SU-DHL-6 (cell line): ENCODE results near the gene RC3H1.

Source experiments
- H2AFZ ChIP-seq: fragments of 200-600 bp; sonication (generic); 2 replicates; pipeline ENCODE4 v1.6.1; 2014; ENCODE audit warnings: low read depth, mild to moderate bottlenecking, moderate library complexity, mixed read lengths, antibody characterized with exemption, low read length; ENCODE audit not compliant: severe bottlenecking
- H3F3A ChIP-seq: fragments of 200-600 bp; shearing (Covaris generic); 2 replicates; pipeline ENCODE4 v1.6.0; 2016; ENCODE audit warnings: antibody characterized with exemption, mild to moderate bottlenecking; ENCODE audit not compliant: insufficient read depth
- H3K27ac ChIP-seq: fragments of 200-600 bp; sonication (generic); 2 replicates; pipeline ENCODE4 v1.5.1; 2016; ENCODE audit warnings: low read depth, mild to moderate bottlenecking, low read length, moderate library complexity, mixed read lengths
- H3K27me3 ChIP-seq: fragments of 200-600 bp; sonication (generic), shearing (Covaris generic); 2 replicates; pipeline ENCODE4 v1.6.0; 2014; ENCODE audit warnings: mild to moderate bottlenecking, low read length
- H3K36me3 ChIP-seq: fragments of 200-600 bp; sonication (generic); 2 replicates; pipeline ENCODE4 v1.6.1; 2014; ENCODE audit warnings: mild to moderate bottlenecking, low read length, mixed read lengths
- H3K4me2 ChIP-seq: fragments of 300-600, 200-600 bp; shearing (Covaris generic), sonication (generic); 2 replicates; pipeline ENCODE4 v1.6.0; 2014; ENCODE audit warnings: low read length, low read depth, mild to moderate bottlenecking; ENCODE audit not compliant: poor library complexity, severe bottlenecking
- H3K4me3 ChIP-seq: fragments of 200-600 bp; sonication (generic); 2 replicates; pipeline ENCODE4 v1.5.1; 2014; ENCODE audit warnings: antibody characterized with exemption, low read length, mild to moderate bottlenecking, mixed read lengths; ENCODE audit not compliant: insufficient read depth, poor library complexity, severe bottlenecking
- H3K79me2 ChIP-seq: fragments of 200-600 bp; sonication (generic); 2 replicates; pipeline ENCODE4 v1.6.1; 2014; ENCODE audit warnings: mild to moderate bottlenecking, low read length, moderate library complexity; ENCODE audit not compliant: insufficient read depth
- H3K9ac ChIP-seq: fragments of 200-600 bp; sonication (generic); 2 replicates; pipeline ENCODE4 v1.7.0; 2014; ENCODE audit warnings: mild to moderate bottlenecking, low read length
- H3K9me2 ChIP-seq: fragments of 200-600 bp; sonication (generic); replicated peaks from 2 replicates; pipeline ENCODE4 v1.6.1; 2014; ENCODE audit warnings: low read length; ENCODE audit not compliant: insufficient read depth
- H3K9me3 ChIP-seq: fragments of 200-600 bp; sonication (generic); 2 replicates; pipeline ENCODE4 v1.6.1; 2014; ENCODE audit warnings: low read length, mixed read lengths; ENCODE audit not compliant: insufficient read depth
- H4K20me1 ChIP-seq: fragments of 200-600 bp; sonication (generic); 2 replicates; pipeline ENCODE4 v1.6.1; 2014; ENCODE audit warnings: low read depth, mild to moderate bottlenecking, antibody characterized with exemption, low read length, moderate library complexity, mixed read lengths
- EZH2phosphoT487 ChIP-seq: fragments of 200-600 bp; sonication (generic), shearing (Covaris generic); conservative IDR thresholded peaks from 2 replicates; pipeline ENCODE4 v1.6.1; 2018; ENCODE audit warnings: mild to moderate bottlenecking, antibody characterized with exemption, low read length, moderate library complexity, mixed read lengths
- TF ChIP-seq, protein P1 (sequence below): fragments of 200-600 bp; sonication (generic); IDR thresholded peaks from one replicate; pipeline ENCODE4 v1.5.1; 2017; ENCODE audit warnings: antibody characterized with exemption, mild to moderate bottlenecking, low read length, moderate library complexity; ENCODE audit not compliant: insufficient read depth, poor library complexity, severe bottlenecking

The RC3H1 gene

DNA sequence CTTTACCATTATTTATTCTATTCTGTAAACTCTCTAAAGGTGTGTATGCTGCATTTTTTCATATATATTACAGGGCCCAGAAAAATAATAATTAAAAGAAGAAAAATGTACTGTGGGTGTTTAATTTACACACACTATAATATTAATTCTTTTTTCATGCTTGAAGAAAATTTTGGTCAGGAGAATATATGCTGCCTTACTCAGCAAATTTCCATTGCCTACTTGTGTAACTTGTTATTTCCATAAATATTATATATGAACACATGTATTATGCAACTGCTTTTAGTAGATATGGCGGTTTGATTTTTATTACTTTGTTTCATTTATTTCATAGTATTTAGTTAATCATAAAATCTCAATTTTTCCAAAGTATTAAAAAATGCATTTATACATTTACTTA is 58.7 kb downstream of the RC3H1 start:
- Histone ChIP-seq H3K4me2 (no peak overlapping the region), H3K27me3 (no peaks in the 10 kb centered on the region), H3K4me3 (no peak overlapping the region), H3K36me3 (peaks cover 52% of the 10 kb centered on the region), H3K9me3 (no peaks in the 10 kb centered on the region), H2AFZ (no peak overlapping the region), H3K9me2 (no peaks in the 10 kb centered on the region), H4K20me1 (no peaks in the 10 kb centered on the region; the same call in 1 of the 2 replicates), H3K79me2 (no peaks in the 10 kb centered on the region), H3F3A (0 out of 2 replicates have a peak, but pooled peaks cover 8% of the 10 kb centered on the region), H3K27ac (no peak overlapping the region), H3K9ac (no peak overlapping the region)
- no peak for TF ChIP-seq EZH2phosphoT487
- TF ChIP-seq, protein P1, sequence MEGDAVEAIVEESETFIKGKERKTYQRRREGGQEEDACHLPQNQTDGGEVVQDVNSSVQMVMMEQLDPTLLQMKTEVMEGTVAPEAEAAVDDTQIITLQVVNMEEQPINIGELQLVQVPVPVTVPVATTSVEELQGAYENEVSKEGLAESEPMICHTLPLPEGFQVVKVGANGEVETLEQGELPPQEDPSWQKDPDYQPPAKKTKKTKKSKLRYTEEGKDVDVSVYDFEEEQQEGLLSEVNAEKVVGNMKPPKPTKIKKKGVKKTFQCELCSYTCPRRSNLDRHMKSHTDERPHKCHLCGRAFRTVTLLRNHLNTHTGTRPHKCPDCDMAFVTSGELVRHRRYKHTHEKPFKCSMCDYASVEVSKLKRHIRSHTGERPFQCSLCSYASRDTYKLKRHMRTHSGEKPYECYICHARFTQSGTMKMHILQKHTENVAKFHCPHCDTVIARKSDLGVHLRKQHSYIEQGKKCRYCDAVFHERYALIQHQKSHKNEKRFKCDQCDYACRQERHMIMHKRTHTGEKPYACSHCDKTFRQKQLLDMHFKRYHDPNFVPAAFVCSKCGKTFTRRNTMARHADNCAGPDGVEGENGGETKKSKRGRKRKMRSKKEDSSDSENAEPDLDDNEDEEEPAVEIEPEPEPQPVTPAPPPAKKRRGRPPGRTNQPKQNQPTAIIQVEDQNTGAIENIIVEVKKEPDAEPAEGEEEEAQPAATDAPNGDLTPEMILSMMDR = no peak

DNA sequence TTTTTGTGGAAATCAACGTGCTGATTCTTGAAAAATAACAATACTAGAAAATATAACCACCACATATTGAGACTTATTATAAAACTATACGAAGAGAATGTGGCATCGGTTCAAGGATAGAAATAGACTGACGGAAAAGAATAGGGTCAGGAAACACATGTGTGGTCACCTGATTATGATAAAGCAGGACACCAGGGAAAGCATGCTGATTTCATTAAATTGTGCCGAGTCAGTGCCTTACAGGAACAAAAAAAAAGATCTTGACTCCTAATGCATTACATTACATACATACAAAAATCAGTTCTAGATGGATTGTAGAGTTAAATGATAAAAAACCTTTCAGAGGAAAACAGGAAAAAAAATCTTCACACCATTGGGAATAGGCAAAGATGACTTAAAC is 61.5 kb downstream of the RC3H1 start:
- Histone ChIP-seq H3K9me2 (no peaks in the 10 kb centered on the region), H3K27ac (no peak overlapping the region), H3K4me3 (no peak overlapping the region), H3K9ac (no peak overlapping the region), H3K9me3 (no peaks in the 10 kb centered on the region), H3K36me3 (peaks cover 40% of the 10 kb centered on the region), H4K20me1 (no peaks in the 10 kb centered on the region; the same call in 1 of the 2 replicates), H3K79me2 (no peaks in the 10 kb centered on the region), H3K27me3 (no peaks in the 10 kb centered on the region), H3K4me2 (no peak overlapping the region), H3F3A (0 out of 2 replicates have a peak, but pooled peaks cover 5% of the 10 kb centered on the region), H2AFZ (no peak overlapping the region)
- TF ChIP-seq, protein P1 = no peak
- no peak for TF ChIP-seq EZH2phosphoT487

DNA sequence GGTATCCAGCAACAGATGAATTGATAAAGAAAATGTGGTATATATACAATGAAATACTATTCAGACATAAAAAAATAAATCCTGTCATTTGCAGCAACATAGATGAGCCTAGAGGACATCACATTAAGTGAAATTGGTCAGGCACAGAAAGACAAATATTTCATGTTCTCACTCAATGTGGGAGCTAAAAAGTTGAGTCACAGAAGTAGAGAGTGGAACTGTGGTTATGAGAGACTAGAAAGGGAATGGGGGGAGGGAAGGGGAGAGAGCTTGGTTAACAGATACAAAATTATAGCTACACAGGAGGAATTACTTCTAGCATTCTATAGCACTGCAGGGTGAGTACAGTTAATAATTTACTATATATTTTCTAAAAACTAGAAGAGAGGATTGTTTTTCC is 68.0 kb downstream of the RC3H1 start:
- H3K36me3 ChIP-seq = peaks cover 17% of the 10 kb centered on the region; the same call in 1 of the 2 replicates
- no peak overlapping the region for H3K9ac ChIP-seq
- no peaks in the 10 kb centered on the region for H3K27me3 ChIP-seq
- no peak overlapping the region for H3K4me2 ChIP-seq
- H4K20me1 ChIP-seq = no peaks in the 10 kb centered on the region; the same call in 1 of the 2 replicates
- no peak overlapping the region for H2AFZ ChIP-seq
- H3K27ac ChIP-seq = no peak overlapping the region
- TF ChIP-seq, protein P1 = no peak
- TF ChIP-seq EZH2phosphoT487 = no peak
- no peaks in the 10 kb centered on the region for H3K9me2 ChIP-seq
- no peaks in the 10 kb centered on the region for H3K9me3 ChIP-seq
- H3K79me2 ChIP-seq = no peaks in the 10 kb centered on the region
- no peak overlapping the region for H3K4me3 ChIP-seq
- H3F3A ChIP-seq = peaks cover 4% of the 10 kb centered on the region; the same call in 1 of the 2 replicates
